K562 (cell line): ENCODE measurements around the gene NRG3. TPM values are rescaled to one million over a fixed set of nuclear protein-coding genes. Genes with fewer than 3 reads are reported as not detected.

ENCODE experiments used
- ATAC-seq: fragments of 200-7000 bp; cut with Tn5 transposase; 3 replicates; pipeline ENCODE4 v1.9.1; 2020; ENCODE audit warnings: moderate library complexity
- BruUV-seq: library from RNA; stranded (reverse); fragments of 400-500 nt; replicated peaks from 2 replicates; lab custom pipeline; 2021; lab: Mats Ljungman, UMichigan
- CTCF ChIA-PET: fragments of 300-600 bp; formaldehyde crosslinking; extraction: SDS; loops from one replicate; lab custom pipeline; 2021; ENCODE audit warnings: low intra/inter-chr PET ratio; lab: Yijun Ruan, JAX
- POLR2A ChIA-PET: fragments of 300-600, 350-650 bp; sonication (Branson Sonifier 250); formaldehyde crosslinking; extraction: SDS; loops from one replicate; lab custom pipeline; 2021; ENCODE audit warnings: antibody characterized with exemption, inconsistent platforms; lab: Yijun Ruan, JAX
- DNase-seq, 4 experiments: peaks; one replicate each; pipeline versions ENCODE4 v3.0.0 to v3.0.0-alpha.2; 2011 to 2018; ENCODE audit warnings: low spot score in 3 of 4, mixed read lengths in 3 of 4; ENCODE audit errors: extremely low read depth in 1 of 4
- FAIRE-seq: peaks from 2 replicates; lab custom pipeline; 2011; peaks lifted over from hg19 to GRCh38; lab: Jason Lieb, UNC
- H2AFZ ChIP-seq: 2 replicates; pipeline ENCODE4 v1.6.0; 2011; ENCODE audit warnings: low read depth, low read length, control low read depth, inconsistent platforms
- H3K27ac ChIP-seq: fragments of 200-600 bp; 3 replicates; pipeline ENCODE4 v1.8.0; 2011; ENCODE audit warnings: low read depth, mild to moderate bottlenecking, control low read depth, inconsistent platforms, low read length, moderate library complexity, mixed read lengths; ENCODE audit errors: extremely low read depth
- H3K27me3 ChIP-seq, 2 experiments: fragments of 300-600 bp in 1 of 2; 2 replicates in 1 of 2; 3 replicates in 1 of 2; pipeline versions ENCODE4 v1.6.0 to v1.8.0; 2011; ENCODE audit warnings: inconsistent platforms in 2 of 2, low read length in 2 of 2, mild to moderate bottlenecking in 1 of 2, mixed read lengths in 1 of 2, moderate library complexity in 1 of 2; ENCODE audit not compliant: control insufficient read depth in 2 of 2, insufficient read depth in 2 of 2
- H3K36me3 ChIP-seq: fragments of 300-600 bp; 3 replicates; pipeline ENCODE4 v1.8.0; 2011; ENCODE audit warnings: mild to moderate bottlenecking, low read length, inconsistent platforms; ENCODE audit not compliant: control insufficient read depth, insufficient read depth
- H3K4me1 ChIP-seq, 2 experiments: fragments of 200-600 bp in 1 of 2; replicated peaks in 1 of 2; 2 replicates in 1 of 2; 3 replicates in 1 of 2; pipeline versions ENCODE4 v1.5.1 to v1.8.0; 2011; ENCODE audit warnings: inconsistent platforms in 2 of 2, low read length in 2 of 2, mild to moderate bottlenecking in 1 of 2, mixed read lengths in 1 of 2, moderate library complexity in 1 of 2; ENCODE audit not compliant: control insufficient read depth in 2 of 2, insufficient read depth in 2 of 2
- H3K4me2 ChIP-seq: 2 replicates; pipeline ENCODE4 v1.6.1; 2011; ENCODE audit warnings: low read length, control low read depth, inconsistent platforms, mixed read lengths; ENCODE audit not compliant: insufficient read depth
- H3K4me3 ChIP-seq: fragments of 200-600 bp; sonication (generic), shearing (Covaris generic); 2 replicates; pipeline ENCODE4 v1.5.1; 2016; ENCODE audit warnings: control low read depth, inconsistent platforms
- H3K79me2 ChIP-seq: fragments of 200-600 bp; 3 replicates; pipeline ENCODE4 v1.8.0; 2011; ENCODE audit warnings: low read length, inconsistent platforms; ENCODE audit not compliant: control insufficient read depth, insufficient read depth
- H3K9ac ChIP-seq, 2 experiments: 2 replicates each; pipeline versions ENCODE4 v1.6.0 to v1.6.1; 2011; ENCODE audit warnings: low read depth in 2 of 2, low read length in 2 of 2, control low read depth in 1 of 2, inconsistent platforms in 1 of 2, mild to moderate bottlenecking in 1 of 2, mixed read lengths in 1 of 2; ENCODE audit not compliant: insufficient read depth in 1 of 2
- H3K9me1 ChIP-seq: one replicate; pipeline ENCODE4 v1.6.0; 2011; ENCODE audit warnings: inconsistent platforms, mild to moderate bottlenecking, low read length, moderate library complexity; ENCODE audit not compliant: control insufficient read depth, insufficient read depth
- H3K9me3 ChIP-seq: replicated peaks from 2 replicates; pipeline ENCODE4 v1.5.1; 2011; ENCODE audit warnings: low read depth, low read length, inconsistent platforms; ENCODE audit not compliant: control insufficient read depth, insufficient read depth
- H4K20me1 ChIP-seq: replicated peaks from 2 replicates; pipeline ENCODE4 v1.6.1; 2011; ENCODE audit warnings: low read length, inconsistent platforms, mixed read lengths; ENCODE audit not compliant: control insufficient read depth, insufficient read depth
- ARID3B ChIP-seq: fragments of 250-450 bp; sonication (Bioruptor Pico); IDR thresholded peaks from 2 replicates; pipeline ENCODE4 v1.4.0; 2020; ENCODE audit warnings: borderline replicate concordance
- C11orf30 ChIP-seq: fragments of 450-650 bp; IDR thresholded peaks from 2 replicates; pipeline ENCODE4 v1.6.1; 2016; ENCODE audit warnings: low read depth, mild to moderate bottlenecking
- DLX4 ChIP-seq: fragments of 250-450 bp; sonication (Bioruptor Pico); IDR thresholded peaks from 2 replicates; pipeline ENCODE4 v1.6.1; 2021; ENCODE audit warnings: mild to moderate bottlenecking
- E2F1 ChIP-seq: sonication (generic); formaldehyde crosslinking; IDR thresholded peaks from 2 replicates; pipeline ENCODE4 v1.8.1; 2023; ENCODE audit warnings: mild to moderate bottlenecking, missing genetic modification reagents, moderate library complexity
- FOXK1 ChIP-seq: sonication (generic); formaldehyde crosslinking; IDR thresholded peaks from 2 replicates; pipeline ENCODE4 v1.8.0; 2022; ENCODE audit warnings: missing genetic modification reagents, mild to moderate bottlenecking, borderline replicate concordance
- ILF3 ChIP-seq: fragments of 450-650 bp; IDR thresholded peaks from 2 replicates; pipeline ENCODE4 v1.6.1; 2018; ENCODE audit warnings: antibody characterized with exemption, mild to moderate bottlenecking, moderate library complexity, borderline replicate concordance
- MCM7 ChIP-seq, 2 experiments: fragments of 450-650 bp; IDR thresholded peaks; 2 replicates each; pipeline ENCODE4 v1.6.1; 2016 to 2018
- SIRT6 ChIP-seq: IDR thresholded peaks from one replicate; pipeline ENCODE4 v1.6.1; 2012; ENCODE audit warnings: low read depth, mild to moderate bottlenecking, control low read depth, inconsistent platforms, low read length, moderate library complexity
- SMAD3 ChIP-seq: fragments of 450-650 bp; formaldehyde crosslinking; conservative IDR thresholded peaks from 2 replicates; pipeline ENCODE4 v1.4.0; 2020; ENCODE audit warnings: mild to moderate bottlenecking
- SP1 ChIP-seq: sonication (generic); formaldehyde crosslinking; IDR thresholded peaks from 2 replicates; pipeline ENCODE4 v1.8.1; 2022; ENCODE audit warnings: mild to moderate bottlenecking, missing genetic modification reagents
- SPI1 ChIP-seq: IDR thresholded peaks from 2 replicates; pipeline ENCODE4 v1.6.1; 2011; ENCODE audit warnings: low read depth, low read length, control low read depth, borderline replicate concordance
- TBP ChIP-seq: optimal IDR thresholded peaks from 2 replicates; pipeline ENCODE3; 2011; ENCODE audit warnings: low read depth, low read length, improper control_type of control experiment
- TCFL5 ChIP-seq: fragments of 250-450 bp; sonication (Bioruptor Pico); conservative IDR thresholded peaks from 2 replicates; pipeline ENCODE4 v1.6.1; 2021; ENCODE audit warnings: mild to moderate bottlenecking, moderate library complexity, matching md5 sums
- ZNF511 ChIP-seq: sonication (generic); formaldehyde crosslinking; IDR thresholded peaks from 2 replicates; pipeline ENCODE4 v1.8.0; 2022; ENCODE audit warnings: mild to moderate bottlenecking, missing genetic modification reagents
- ZNF592 ChIP-seq: fragments of 450-650 bp; IDR thresholded peaks from 2 replicates; pipeline ENCODE4 v1.6.1; 2017; ENCODE audit warnings: antibody characterized with exemption, mild to moderate bottlenecking
- ZNF644 ChIP-seq: fragments of 200-800 bp; sonication (Bioruptor generic); IDR thresholded peaks from 2 replicates; pipeline ENCODE4 v1.6.1; 2016; ENCODE audit warnings: low read depth, missing genetic modification characterization, missing compliant biosample characterization
- WGBS: fragments of 100-300 bp; shearing (Covaris generic); methylation state at CpG from one replicate; pipeline ENCODE4 v1.1.6; 2016; ENCODE audit warnings: low coverage, mixed read lengths; ENCODE audit not compliant: insufficient coverage; ENCODE audit errors: missing lambda C conversion rate; 5-methylcytosine and 5-hydroxymethylcytosine counted together
- in situ Hi-C: fragments of 300-500 bp; cut with MboI; formaldehyde crosslinking; loops from 4 replicates; pipeline ENCODE4 v1.15.0; 2018; ENCODE audit warnings: inconsistent platforms, mixed read lengths
- intact Hi-C: fragments of 100-400 bp; cut with micrococcal nuclease; formaldehyde crosslinking; loops from 2 replicates; pipeline ENCODE4 v1.14.2; 2022
- polyA plus RNA-seq, 8 experiments: library from polyadenylated mRNA; depleted of rRNA in 4 of 8; stranded (reverse) in 5 of 8; unstranded in 3 of 8; fragments of >200 nt; fragmentation: Nextera tagmentation in 2 of 8; fragmentation: Illumina TruSeq in 1 of 8; extraction: Ambion mirVana in 2 of 8; extraction: Trizol in 1 of 8; gene quantifications; 2 replicates each; pipeline versions ENCODE4 v1.2.1 to v1.2.3, GENCODE V29; 2011 to 2014; ENCODE audit warnings: inconsistent platforms in 1 of 8, missing spikeins in 1 of 8
- total RNA-seq, 7 experiments: library from RNA; depleted of rRNA in 6 of 7; stranded (reverse); fragments of >200 nt in 6 of 7; fragmentation: Illumina TruSeq in 2 of 7; extraction: Trizol in 2 of 7; gene quantifications; 2 replicates each; pipeline versions ENCODE4 v1.2.1 to v1.2.3, GENCODE V29; 2011 to 2021; ENCODE audit warnings: low replicate concordance in 1 of 7

Gene NRG3
- total and polyA plus RNA-seq, 9 of the 15 experiments (the other 6 are each of a cell fraction or from before 2014, with no cell fraction given): not detected

- in situ Hi-C loops: no loop called here
- H3K36me3 ChIP-seq: no peaks in the 10 kb centered on the region
- H4K20me1 ChIP-seq: no peaks in the 10 kb centered on the region
- no peak overlapping the region for H3K4me3 ChIP-seq
- intact Hi-C loops: no loop called here
- BruUV-seq: no TSS peak
- H2AFZ ChIP-seq: no peak overlapping the region
- DNase-seq: no peak
- no peak overlapping the region for H3K27ac ChIP-seq
- H3K79me2 ChIP-seq: no peaks in the 10 kb centered on the region
- no peak for ATAC-seq
- no peaks in the 10 kb centered on the region for H3K27me3 ChIP-seq
- FAIRE-seq: no peak
- 0% methylated on average over 1 of the region's 1 CpG for WGBS
- no peaks in the 10 kb centered on the region for H3K9me1 ChIP-seq
- CTCF ChIA-PET: no interaction called here
- 0 out of 2 replicates have a peak, but pooled peaks cover 2% of the 10 kb centered on the region for H3K9me3 ChIP-seq
- POLR2A ChIA-PET: no interaction called here
- no peaks in the 10 kb centered on the region for H3K4me1 ChIP-seq
- no peak overlapping the region for H3K9ac ChIP-seq
- no peak overlapping the region for H3K4me2 ChIP-seq
- TF ChIP-seq TCFL5 (CRISPR knock-in tag): no peak
- TF ChIP-seq SP1 (CRISPR knock-in tag): no peak
- TF ChIP-seq MCM7 (IDR thresholded peaks at IDR 0.05): no peak
- no peak for TF ChIP-seq SIRT6
- TF ChIP-seq DLX4: no peak
- no peak for TF ChIP-seq TBP
- no peak for TF ChIP-seq ARID3B (CRISPR knock-in tag)
- TF ChIP-seq SMAD3 (CRISPR knock-in tag): no peak
- TF ChIP-seq ZNF644 (tag): no peak
- TF ChIP-seq SPI1: no peak
- TF ChIP-seq E2F1 (CRISPR knock-in tag): no peak
- no peak for TF ChIP-seq ZNF511
- no peak for TF ChIP-seq C11orf30
- TF ChIP-seq FOXK1 (CRISPR knock-in tag): no peak
- TF ChIP-seq ILF3: no peak
- no peak for TF ChIP-seq ZNF592
These were observed 9.9 kb downstream of the NRG3 start for GRCh38 chr10:81884856-81885255.
